Neutrophil (primary cell): ENCODE results near the gene PPP1R1C.

Source experiments
- H3K27ac ChIP-seq: fragments of 200-600 bp; sonication (generic); 2 replicates; pipeline ENCODE4 v1.5.1; 2016; ENCODE audit warnings: mild to moderate bottlenecking, moderate library complexity
- H3K27me3 ChIP-seq: fragments of 200-600 bp; sonication (generic); 2 replicates; pipeline ENCODE4 v1.6.0; 2016; ENCODE audit warnings: mild to moderate bottlenecking
- H3K36me3 ChIP-seq: fragments of 200-600 bp; sonication (generic); 2 replicates; pipeline ENCODE4 v1.5.1; 2017
- H3K4me1 ChIP-seq, 2 experiments: fragments of 200-600 bp in 1 of 2; sonication (generic) in 1 of 2; 1 replicate in 1 of 2; 2 replicates in 1 of 2; pipeline versions ENCODE4 v1.5.1 to v1.6.1; 2013 to 2016; ENCODE audit warnings: low read depth in 1 of 2, low read length in 1 of 2, mild to moderate bottlenecking in 1 of 2, moderate library complexity in 1 of 2; ENCODE audit not compliant: control insufficient read depth in 1 of 2, insufficient read depth in 1 of 2
- H3K4me3 ChIP-seq, 2 experiments: fragments of 200-600 bp in 1 of 2; sonication (generic) in 1 of 2; 1 replicate in 1 of 2; 2 replicates in 1 of 2; pipeline ENCODE4 v1.5.1; 2013 to 2016; ENCODE audit warnings: low read depth in 1 of 2, low read length in 1 of 2, mild to moderate bottlenecking in 1 of 2, moderate library complexity in 1 of 2
- H3K9me3 ChIP-seq: fragments of 200-600 bp; sonication (generic); 2 replicates; pipeline ENCODE4 v1.5.1; 2016
- CTCF ChIP-seq: fragments of 200-600 bp; sonication (generic); IDR thresholded peaks from 2 replicates; pipeline ENCODE4 v1.5.1; 2016; ENCODE audit warnings: antibody characterized with exemption

PPP1R1C gene

GRCh38 chr2:181984814-181985631 is 630 bp upstream of the PPP1R1C start:
- H3K27ac ChIP-seq, result no peak overlapping the region
- no peaks in the 10 kb centered on the region for H3K9me3 ChIP-seq
- no peak for TF ChIP-seq CTCF
- H3K4me3 ChIP-seq, result no peak overlapping the region
- H3K4me1 ChIP-seq, result no peaks in the 10 kb centered on the region
- H3K36me3 ChIP-seq, result no peaks in the 10 kb centered on the region
- no peaks in the 10 kb centered on the region for H3K27me3 ChIP-seq

- no peak overlapping the region for H3K4me3 ChIP-seq
- no peaks in the 10 kb centered on the region for H3K4me1 ChIP-seq
- H3K9me3 ChIP-seq, result no peaks in the 10 kb centered on the region
- H3K27me3 ChIP-seq, result no peaks in the 10 kb centered on the region
- TF ChIP-seq CTCF, result no peak
- no peak overlapping the region for H3K27ac ChIP-seq
- H3K36me3 ChIP-seq, result no peaks in the 10 kb centered on the region
Measured at GRCh38 chr2:181988154-181988924, 2.7 kb downstream of the PPP1R1C start.

- no peaks in the 10 kb centered on the region for H3K4me1 ChIP-seq
- no peaks in the 10 kb centered on the region for H3K27me3 ChIP-seq
- no peaks in the 10 kb centered on the region for H3K36me3 ChIP-seq
- H3K9me3 ChIP-seq, result no peaks in the 10 kb centered on the region
- H3K4me3 ChIP-seq, result no peak overlapping the region
- TF ChIP-seq CTCF, result no peak
- no peak overlapping the region for H3K27ac ChIP-seq
Measured at GRCh38 chr2:181989099-181989498, 3.4 kb downstream of the PPP1R1C start.

GRCh38 chr2:181991171-181991885 is 5.7 kb downstream of the PPP1R1C start:
- Histone ChIP-seq H3K27me3 (no peaks in the 10 kb centered on the region), H3K27ac (no peak overlapping the region), H3K4me3 (no peak overlapping the region), H3K36me3 (no peaks in the 10 kb centered on the region), H3K4me1 (no peaks in the 10 kb centered on the region), H3K9me3 (no peaks in the 10 kb centered on the region)
- no peak for TF ChIP-seq CTCF

GRCh38 chr2:181992776-181993175 is 7.1 kb downstream of the PPP1R1C start:
- Histone ChIP-seq H3K27ac (no peak overlapping the region), H3K4me3 (no peak overlapping the region), H3K9me3 (no peaks in the 10 kb centered on the region), H3K36me3 (no peaks in the 10 kb centered on the region), H3K4me1 (no peaks in the 10 kb centered on the region), H3K27me3 (no peaks in the 10 kb centered on the region)
- no peak for TF ChIP-seq CTCF
